Vagina (tissue), 2 donors: ENCODE data around the gene CPAMD8. TPM values are rescaled to one million over a fixed set of nuclear protein-coding genes. Genes with fewer than 3 reads are reported as not detected.

ENCODE experiments used
- DNase-seq, 2 donors: peaks; one replicate each; pipeline ENCODE4 v3.0.0-alpha.2; 2017; ENCODE audit errors: extremely low spot score in 2 of 2
- H3K27ac ChIP-seq: fragments of 200-600 bp; sonication (generic); one replicate; pipeline ENCODE4 v1.5.1; 2019
- H3K27me3 ChIP-seq: fragments of 200-600 bp; sonication (generic); one replicate; pipeline ENCODE4 v1.5.1; 2019
- H3K36me3 ChIP-seq, 2 donors: fragments of 200-600 bp; sonication (generic); one replicate each; pipeline ENCODE4 v1.5.1; 2017 to 2019
- H3K4me1 ChIP-seq: fragments of 200-600 bp; sonication (generic); one replicate; pipeline ENCODE4 v1.5.1; 2019
- H3K4me3 ChIP-seq, 2 donors: fragments of 200-600 bp; sonication (generic); 1 replicate in 1 of 2; 2 replicates in 1 of 2; pipeline ENCODE4 v1.5.1; 2016 to 2019
- H3K9me3 ChIP-seq: fragments of 200-600 bp; sonication (generic); one replicate; pipeline ENCODE4 v1.5.1; 2019
- POLR2A ChIP-seq, 2 donors: fragments of 450-650 bp; IDR thresholded peaks; one replicate each; pipeline ENCODE4 v1.6.1; 2017; ENCODE audit warnings: antibody characterized with exemption in 2 of 2, mild to moderate bottlenecking in 2 of 2, moderate library complexity in 2 of 2
- POLR2AphosphoS5 ChIP-seq, 2 donors: sonication (generic); formaldehyde crosslinking; IDR thresholded peaks; one replicate each; pipeline ENCODE4 v1.9.0; 2017; ENCODE audit warnings: antibody characterized with exemption in 2 of 2, mild to moderate bottlenecking in 2 of 2, low read depth in 1 of 2; ENCODE audit not compliant: insufficient read depth in 1 of 2
- intact Hi-C: fragments of 100-400 bp; cut with DNase I; formaldehyde crosslinking; loops from one replicate; pipeline ENCODE4 v1.15.1; 2023
- total RNA-seq: library from RNA; depleted of rRNA; stranded (reverse); fragments of >200 nt; gene quantifications from one replicate; pipeline ENCODE4 v1.2.3, GENCODE V29; 2016
- TF ChIP-seq, protein P1 (sequence below), 3 experiments: fragments of 450-650 bp in 2 of 3; fragments of 200-600 bp in 1 of 3; sonication (generic) in 1 of 3; IDR thresholded peaks; one replicate each; pipeline ENCODE4 v1.5.1; 2017 to 2019; ENCODE audit warnings: antibody characterized with exemption in 3 of 3, mild to moderate bottlenecking in 2 of 3, moderate library complexity in 2 of 3

CPAMD8 gene
- total RNA-seq, 1 donor from 2014 or later: 16.0 TPM

DNA sequence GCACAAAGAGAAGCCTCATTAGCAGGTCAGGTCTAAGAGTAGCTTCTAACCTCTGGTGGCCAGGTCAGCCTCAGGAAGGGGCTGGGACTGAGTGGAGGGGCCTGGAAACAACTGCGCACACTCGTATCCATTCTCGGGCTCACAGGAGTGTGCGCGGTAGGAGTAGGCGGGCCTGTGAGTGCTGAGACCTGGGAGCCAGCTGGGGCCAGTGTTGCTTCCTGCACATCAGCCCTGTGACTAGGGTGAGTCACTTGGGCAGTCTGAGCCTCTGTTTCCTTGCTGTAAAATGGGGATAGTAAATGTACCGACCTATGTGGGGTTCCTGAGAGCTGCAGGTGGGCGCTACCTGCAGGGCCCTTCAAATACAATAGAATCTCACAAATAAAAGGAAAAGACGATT is 170.5 kb downstream of the CPAMD8 start:
- H3K27ac ChIP-seq: no peak overlapping the region
- TF ChIP-seq, protein P1, sequence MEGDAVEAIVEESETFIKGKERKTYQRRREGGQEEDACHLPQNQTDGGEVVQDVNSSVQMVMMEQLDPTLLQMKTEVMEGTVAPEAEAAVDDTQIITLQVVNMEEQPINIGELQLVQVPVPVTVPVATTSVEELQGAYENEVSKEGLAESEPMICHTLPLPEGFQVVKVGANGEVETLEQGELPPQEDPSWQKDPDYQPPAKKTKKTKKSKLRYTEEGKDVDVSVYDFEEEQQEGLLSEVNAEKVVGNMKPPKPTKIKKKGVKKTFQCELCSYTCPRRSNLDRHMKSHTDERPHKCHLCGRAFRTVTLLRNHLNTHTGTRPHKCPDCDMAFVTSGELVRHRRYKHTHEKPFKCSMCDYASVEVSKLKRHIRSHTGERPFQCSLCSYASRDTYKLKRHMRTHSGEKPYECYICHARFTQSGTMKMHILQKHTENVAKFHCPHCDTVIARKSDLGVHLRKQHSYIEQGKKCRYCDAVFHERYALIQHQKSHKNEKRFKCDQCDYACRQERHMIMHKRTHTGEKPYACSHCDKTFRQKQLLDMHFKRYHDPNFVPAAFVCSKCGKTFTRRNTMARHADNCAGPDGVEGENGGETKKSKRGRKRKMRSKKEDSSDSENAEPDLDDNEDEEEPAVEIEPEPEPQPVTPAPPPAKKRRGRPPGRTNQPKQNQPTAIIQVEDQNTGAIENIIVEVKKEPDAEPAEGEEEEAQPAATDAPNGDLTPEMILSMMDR (IDR thresholded peaks at IDR 0.05): no peak
- TF ChIP-seq POLR2A (IDR thresholded peaks at IDR 0.05) (no peak), POLR2AphosphoS5 (IDR thresholded peaks at IDR 0.05; ENCODE audit: insufficient read depth in 1 of 2, low read depth in 1 of 2) (no peak)
- no peaks in the 10 kb centered on the region for H3K4me1 ChIP-seq
- no peak overlapping the region for H3K4me3 ChIP-seq
- no peak for DNase-seq
- peaks cover 0 to 61% of the 10 kb centered on the region in 2 donors for H3K36me3 ChIP-seq
- H3K9me3 ChIP-seq: no peaks in the 10 kb centered on the region
- no peaks in the 10 kb centered on the region for H3K27me3 ChIP-seq
- intact Hi-C loops: no loop called here

DNA sequence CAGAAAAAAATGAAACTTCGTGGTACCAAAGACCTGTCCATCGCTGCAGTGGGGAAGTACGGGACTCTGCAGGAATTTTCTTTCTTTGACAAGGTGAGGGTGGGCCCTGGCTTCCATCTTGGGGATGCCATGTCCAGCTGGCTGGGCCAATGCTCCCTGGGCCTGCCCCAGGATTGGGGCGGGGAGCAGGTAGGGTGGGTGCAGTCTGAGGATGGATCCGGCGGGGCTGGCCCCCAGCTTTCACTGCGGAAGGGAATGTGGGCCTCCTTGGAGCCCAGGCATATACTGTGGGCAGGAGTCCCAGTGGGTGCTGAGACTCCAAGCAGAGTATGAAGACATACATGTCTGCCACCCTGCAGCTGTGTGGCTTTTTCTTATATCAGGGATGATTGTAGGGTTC is 173.5 kb downstream of the CPAMD8 start:
- Histone ChIP-seq H3K36me3 (peaks cover 0 to 89% of the 10 kb centered on the region in 2 donors), H3K4me1 (no peaks in the 10 kb centered on the region), H3K9me3 (no peaks in the 10 kb centered on the region), H3K27me3 (no peaks in the 10 kb centered on the region), H3K27ac (no peak overlapping the region), H3K4me3 (no peak overlapping the region)
- intact Hi-C loops: no loop called here
- TF ChIP-seq POLR2A (IDR thresholded peaks at IDR 0.05): no peak
- TF ChIP-seq, protein P1 (IDR thresholded peaks at IDR 0.05): no peak
- TF ChIP-seq POLR2AphosphoS5 (IDR thresholded peaks at IDR 0.05; ENCODE audit: insufficient read depth in 1 of 2, low read depth in 1 of 2): no peak
- DNase-seq: no peak

DNA sequence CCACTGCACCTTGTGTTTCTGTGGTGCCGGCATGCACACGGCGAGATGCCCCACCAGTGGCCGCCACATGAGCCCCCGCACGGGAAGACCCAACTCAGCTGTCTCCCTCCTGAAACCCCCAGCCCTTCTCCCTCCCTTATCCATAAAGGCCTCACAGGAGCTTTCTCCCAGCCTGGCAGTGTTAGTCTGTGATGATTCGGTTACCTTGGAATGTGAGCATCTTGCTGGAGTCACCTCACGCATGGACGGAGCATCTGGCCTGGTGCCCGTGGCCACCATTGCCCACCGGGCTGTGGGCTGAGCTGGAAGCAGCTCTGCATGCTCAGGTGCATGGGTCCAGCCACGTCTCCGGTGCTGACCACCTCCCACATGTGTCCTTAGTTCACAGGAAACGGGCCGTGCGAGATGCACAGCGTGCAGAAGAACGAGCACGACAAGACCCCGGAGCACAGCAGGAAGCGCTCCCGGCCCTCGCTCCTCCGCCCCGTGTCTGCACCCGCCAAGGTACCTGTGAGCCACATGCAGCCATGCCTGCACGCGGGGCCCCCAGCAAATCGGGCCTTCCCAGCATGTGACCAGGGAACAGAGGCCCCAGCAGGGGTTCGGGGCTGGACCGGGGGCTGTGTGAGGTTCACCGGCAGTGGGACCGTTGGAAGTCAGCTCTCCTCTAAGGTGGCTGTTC is 175.4 kb downstream of the CPAMD8 start:
- H3K9me3 ChIP-seq: no peaks in the 10 kb centered on the region
- intact Hi-C loops: no loop called here
- H3K4me1 ChIP-seq: no peaks in the 10 kb centered on the region
- no peak for DNase-seq
- H3K36me3 ChIP-seq: peaks cover 0 to 96% of the 10 kb centered on the region in 2 donors
- no peak overlapping the region for H3K4me3 ChIP-seq
- TF ChIP-seq, protein P1 (IDR thresholded peaks at IDR 0.05): no peak
- TF ChIP-seq POLR2A (IDR thresholded peaks at IDR 0.05) (no peak), POLR2AphosphoS5 (IDR thresholded peaks at IDR 0.05; ENCODE audit: insufficient read depth in 1 of 2, low read depth in 1 of 2) (no peak)
- no peak overlapping the region for H3K27ac ChIP-seq
- no peaks in the 10 kb centered on the region for H3K27me3 ChIP-seq

DNA sequence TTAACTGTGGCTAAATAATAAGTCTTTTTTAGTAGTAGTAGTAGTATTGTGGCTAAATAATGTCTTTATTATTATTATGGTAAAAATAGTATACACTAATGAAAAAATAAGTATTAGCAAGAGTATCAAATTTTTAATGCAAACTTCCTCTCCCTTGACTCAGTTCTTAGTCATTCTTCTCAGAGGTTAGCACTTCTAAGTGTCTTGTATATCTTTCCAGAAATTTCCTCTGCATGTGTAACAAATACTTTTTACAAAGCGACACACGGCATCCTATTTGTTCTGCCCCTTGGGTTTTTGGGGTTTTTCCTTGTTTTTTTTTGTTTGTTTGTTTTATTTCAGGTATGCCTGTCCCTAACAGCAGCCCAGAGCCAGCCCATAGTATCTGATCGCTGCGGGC is 176.5 kb downstream of the CPAMD8 start:
- no peak for DNase-seq
- no peaks in the 10 kb centered on the region for H3K4me1 ChIP-seq
- H3K9me3 ChIP-seq: no peaks in the 10 kb centered on the region
- intact Hi-C loops: no loop called here
- H3K27me3 ChIP-seq: no peaks in the 10 kb centered on the region
- H3K27ac ChIP-seq: no peak overlapping the region
- H3K4me3 ChIP-seq: no peak overlapping the region
- no peak for TF ChIP-seq POLR2A (IDR thresholded peaks at IDR 0.05)
- TF ChIP-seq, protein P1 (IDR thresholded peaks at IDR 0.05): no peak
- TF ChIP-seq POLR2AphosphoS5 (IDR thresholded peaks at IDR 0.05; ENCODE audit: insufficient read depth in 1 of 2, low read depth in 1 of 2): no peak
- peaks cover 0 to 93% of the 10 kb centered on the region in 2 donors for H3K36me3 ChIP-seq

DNA sequence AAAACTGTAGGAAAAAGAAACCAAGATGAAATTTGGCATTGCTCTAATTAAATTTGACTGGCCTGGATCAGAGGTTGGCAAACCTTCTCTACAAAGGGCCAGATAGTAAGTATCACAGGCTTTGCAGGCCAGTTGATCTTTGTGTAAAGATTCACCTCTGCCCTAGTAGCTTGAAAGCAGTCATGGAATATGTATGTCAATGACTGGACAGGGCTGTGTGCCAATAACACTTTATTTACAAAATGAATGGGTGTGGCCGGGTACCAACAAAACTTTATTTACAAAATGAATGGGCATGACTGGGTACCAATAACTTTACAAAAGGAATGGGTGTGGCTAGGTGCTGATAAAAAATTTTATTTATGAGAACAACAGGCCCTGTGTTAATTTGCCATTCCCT is 177.4 kb downstream of the CPAMD8 start:
- Histone ChIP-seq H3K36me3 (peaks cover 0 to 83% of the 10 kb centered on the region in 2 donors), H3K27ac (no peak overlapping the region), H3K4me3 (no peak overlapping the region), H3K27me3 (no peaks in the 10 kb centered on the region), H3K9me3 (no peaks in the 10 kb centered on the region), H3K4me1 (no peaks in the 10 kb centered on the region)
- TF ChIP-seq, protein P1 (IDR thresholded peaks at IDR 0.05): no peak
- no peak for TF ChIP-seq POLR2A (IDR thresholded peaks at IDR 0.05)
- no peak for TF ChIP-seq POLR2AphosphoS5 (IDR thresholded peaks at IDR 0.05; ENCODE audit: insufficient read depth in 1 of 2, low read depth in 1 of 2)
- DNase-seq: no peak
- intact Hi-C loops: no loop called here
